Fibroblast of lung (primary cell): ENCODE measurements around the gene CDH7. TPM values are rescaled to one million over a fixed set of nuclear protein-coding genes. Genes with fewer than 3 reads are reported as not detected.

ENCODE experiments used
- DNase-seq, 2 donors: peaks; one replicate each; pipeline versions ENCODE4 v3.0.0 to v3.0.0-alpha.2; 2010; ENCODE audit warnings: low read depth in 2 of 2
- H2AFZ ChIP-seq: 2 replicates; pipeline ENCODE4 v1.5.1; 2012; ENCODE audit warnings: low read length, control low read depth, inconsistent platforms
- H3K27ac ChIP-seq: 2 replicates; pipeline ENCODE4 v1.5.1; 2011; ENCODE audit warnings: low read length, control low read depth; ENCODE audit not compliant: insufficient read depth
- H3K27me3 ChIP-seq: 2 replicates; pipeline ENCODE4 v1.5.1; 2011; ENCODE audit warnings: mild to moderate bottlenecking, low read length; ENCODE audit not compliant: control insufficient read depth, insufficient read depth
- H3K36me3 ChIP-seq: 2 replicates; pipeline ENCODE4 v1.5.1; 2011; ENCODE audit warnings: low read length; ENCODE audit not compliant: control insufficient read depth, insufficient read depth
- H3K4me1 ChIP-seq: 2 replicates; pipeline ENCODE4 v1.5.1; 2011; ENCODE audit warnings: low read length; ENCODE audit not compliant: control insufficient read depth, insufficient read depth; ENCODE audit errors: extremely low read depth
- H3K4me2 ChIP-seq: 2 replicates; pipeline ENCODE4 v1.5.1; 2011; ENCODE audit warnings: low read length, control low read depth; ENCODE audit not compliant: insufficient read depth; ENCODE audit errors: extremely low read depth
- H3K4me3 ChIP-seq, 4 experiments: fragments of 200-600 bp in 1 of 4; sonication (generic) in 1 of 4; replicated peaks in 1 of 4; 2 replicates each; pipeline ENCODE4 v1.5.1; 2011 to 2016; ENCODE audit warnings: low read length in 4 of 4, low read depth in 3 of 4, mild to moderate bottlenecking in 3 of 4, control low read depth in 2 of 4, inconsistent platforms in 1 of 4, mixed read lengths in 1 of 4; ENCODE audit not compliant: insufficient read depth in 1 of 4; ENCODE audit errors: control extremely low read depth in 1 of 4
- H3K79me2 ChIP-seq: 2 replicates; pipeline ENCODE4 v1.5.1; 2012; ENCODE audit warnings: mild to moderate bottlenecking, low read length, inconsistent platforms; ENCODE audit not compliant: control insufficient read depth, insufficient read depth
- H3K9ac ChIP-seq: 2 replicates; pipeline ENCODE4 v1.5.1; 2011; ENCODE audit warnings: mild to moderate bottlenecking, low read length, control low read depth; ENCODE audit not compliant: insufficient read depth
- H3K9me3 ChIP-seq: 2 replicates; pipeline ENCODE4 v1.5.1; 2012; ENCODE audit warnings: low read depth, low read length; ENCODE audit not compliant: control insufficient read depth, insufficient read depth
- H4K20me1 ChIP-seq: 2 replicates; pipeline ENCODE4 v1.5.1; 2011; ENCODE audit warnings: low read length; ENCODE audit not compliant: control insufficient read depth, insufficient read depth; ENCODE audit errors: extremely low read depth
- CTCF ChIP-seq, 2 donors: IDR thresholded peaks in 1 of 2; conservative IDR thresholded peaks in 1 of 2; 1 replicate in 1 of 2; 2 replicates in 1 of 2; pipeline ENCODE4 v1.5.1; 2011 to 2012; ENCODE audit warnings: low read length in 2 of 2, control low read depth in 1 of 2, inconsistent platforms in 1 of 2, low read depth in 1 of 2, mild to moderate bottlenecking in 1 of 2
- EZH2 ChIP-seq: IDR thresholded peaks from 2 replicates; pipeline ENCODE4 v1.5.1; 2012; ENCODE audit warnings: low read length, control low read depth, mild to moderate bottlenecking; ENCODE audit errors: missing control alignments
- polyA plus RNA-seq, 2 donors: library from polyadenylated mRNA; depleted of rRNA in 1 of 2; stranded (reverse) in 1 of 2; unstranded in 1 of 2; fragments of >200 nt; gene quantifications; 2 replicates each; pipeline ENCODE4 v1.2.1, GENCODE V29; 2011 to 2012; ENCODE audit warnings: missing spikeins in 1 of 2
- total RNA-seq: library from RNA; depleted of rRNA; stranded (reverse); fragments of >200 nt; gene quantifications from 2 replicates; pipeline ENCODE4 v1.2.1, GENCODE V29; 2014

Gene CDH7
- total and polyA plus RNA-seq, 2 donors (not counting 1 experiment from before 2014, with no cell fraction given) = not detected

GRCh38 chr18:65748321-65748720, 2.5 kb upstream of the CDH7 start:
- Histone ChIP-seq H3K9me3 (no peaks in the 10 kb centered on the region), H3K9ac (no peak overlapping the region), H3K36me3 (no peaks in the 10 kb centered on the region), H3K27me3 (no peaks in the 10 kb centered on the region), H3K4me2 (no peak overlapping the region), H3K79me2 (no peaks in the 10 kb centered on the region), H4K20me1 (no peaks in the 10 kb centered on the region), H3K27ac (no peak overlapping the region), H3K4me3 (no peak overlapping the region), H2AFZ (no peak overlapping the region), H3K4me1 (no peaks in the 10 kb centered on the region)
- DNase-seq = no peak
- TF ChIP-seq EZH2 (no peak), CTCF (conservative IDR thresholded peaks at IDR 0.05 in 1 of 2, IDR thresholded peaks at IDR 0.05 in 1 of 2; ENCODE audit: low read depth in 1 of 2, low read length in 2 of 2) (no peak)

- Histone ChIP-seq H3K4me3 (no peak overlapping the region), H3K4me1 (no peaks in the 10 kb centered on the region), H3K27ac (no peak overlapping the region), H3K9ac (no peak overlapping the region), H3K9me3 (no peaks in the 10 kb centered on the region), H3K4me2 (no peak overlapping the region), H3K36me3 (no peaks in the 10 kb centered on the region), H3K79me2 (no peaks in the 10 kb centered on the region), H3K27me3 (no peaks in the 10 kb centered on the region), H4K20me1 (no peaks in the 10 kb centered on the region), H2AFZ (no peak overlapping the region)
- TF ChIP-seq CTCF (conservative IDR thresholded peaks at IDR 0.05 in 1 of 2, IDR thresholded peaks at IDR 0.05 in 1 of 2; ENCODE audit: low read depth in 1 of 2, low read length in 2 of 2) (no peak), EZH2 (no peak)
- DNase-seq = no peak
Measured at GRCh38 chr18:65749841-65750240, 971 bp upstream of the CDH7 start.

- DNase-seq = peak in 1 of 2 donors; percentile 3
- Histone ChIP-seq H2AFZ (no peak overlapping the region), H3K27ac (no peak overlapping the region), H3K9ac (no peak overlapping the region), H3K79me2 (no peaks in the 10 kb centered on the region), H3K4me1 (no peaks in the 10 kb centered on the region), H3K36me3 (no peaks in the 10 kb centered on the region), H4K20me1 (no peaks in the 10 kb centered on the region), H3K4me2 (no peak overlapping the region), H3K9me3 (no peaks in the 10 kb centered on the region), H3K27me3 (no peaks in the 10 kb centered on the region), H3K4me3 (no peak overlapping the region)
- TF ChIP-seq EZH2 (no peak), CTCF (conservative IDR thresholded peaks at IDR 0.05 in 1 of 2, IDR thresholded peaks at IDR 0.05 in 1 of 2; ENCODE audit: low read depth in 1 of 2, low read length in 2 of 2) (no peak)
Measured at GRCh38 chr18:65751155-65752085, 608 bp downstream of the CDH7 start.
